ENCODE measurements around the gene SLC22A5.

DNA sequence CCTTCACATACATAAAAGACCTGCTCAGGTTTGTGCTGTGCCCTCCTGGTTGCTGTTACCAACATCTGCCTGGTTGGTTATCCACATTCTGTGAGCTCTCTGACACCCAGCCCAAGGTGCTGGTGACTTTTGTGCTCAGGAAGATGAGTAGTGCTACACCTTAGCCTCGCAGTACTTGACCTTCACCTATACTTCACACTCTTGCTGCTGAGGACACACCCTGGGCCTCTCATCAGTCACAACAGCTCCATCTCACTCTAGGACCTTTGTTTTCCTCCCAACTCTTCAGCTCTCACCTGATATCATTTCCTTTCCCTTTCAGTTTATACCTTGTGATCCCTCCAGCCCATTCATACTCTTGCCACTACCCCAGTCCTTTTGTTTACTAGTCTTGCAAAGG is 10.7 kb upstream of the SLC22A5 start:
- TF ChIP-seq, protein P1, sequence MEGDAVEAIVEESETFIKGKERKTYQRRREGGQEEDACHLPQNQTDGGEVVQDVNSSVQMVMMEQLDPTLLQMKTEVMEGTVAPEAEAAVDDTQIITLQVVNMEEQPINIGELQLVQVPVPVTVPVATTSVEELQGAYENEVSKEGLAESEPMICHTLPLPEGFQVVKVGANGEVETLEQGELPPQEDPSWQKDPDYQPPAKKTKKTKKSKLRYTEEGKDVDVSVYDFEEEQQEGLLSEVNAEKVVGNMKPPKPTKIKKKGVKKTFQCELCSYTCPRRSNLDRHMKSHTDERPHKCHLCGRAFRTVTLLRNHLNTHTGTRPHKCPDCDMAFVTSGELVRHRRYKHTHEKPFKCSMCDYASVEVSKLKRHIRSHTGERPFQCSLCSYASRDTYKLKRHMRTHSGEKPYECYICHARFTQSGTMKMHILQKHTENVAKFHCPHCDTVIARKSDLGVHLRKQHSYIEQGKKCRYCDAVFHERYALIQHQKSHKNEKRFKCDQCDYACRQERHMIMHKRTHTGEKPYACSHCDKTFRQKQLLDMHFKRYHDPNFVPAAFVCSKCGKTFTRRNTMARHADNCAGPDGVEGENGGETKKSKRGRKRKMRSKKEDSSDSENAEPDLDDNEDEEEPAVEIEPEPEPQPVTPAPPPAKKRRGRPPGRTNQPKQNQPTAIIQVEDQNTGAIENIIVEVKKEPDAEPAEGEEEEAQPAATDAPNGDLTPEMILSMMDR (IDR thresholded peaks at IDR 0.05), result no peak
- TF ChIP-seq POLR2A (IDR thresholded peaks at IDR 0.05), result peak in 1 of 2 donors; percentile 36

Data from Peyer's patch (tissue), 4 donors.